GM21529 (cell line): ENCODE measurements around the gene PPP1R15A.
"Not testable (repeated sequence)": the region's sequence is repeated elsewhere in the genome, so short reads cannot be mapped to it uniquely, and the experiment has no call there.

Experiments used
- ATAC-seq: cut with Tn5 transposase; IDR thresholded peaks from one replicate; pipeline ENCODE4 v1.9.1; 2021; ENCODE audit not compliant: unreplicated experiment

PPP1R15A gene

DNA sequence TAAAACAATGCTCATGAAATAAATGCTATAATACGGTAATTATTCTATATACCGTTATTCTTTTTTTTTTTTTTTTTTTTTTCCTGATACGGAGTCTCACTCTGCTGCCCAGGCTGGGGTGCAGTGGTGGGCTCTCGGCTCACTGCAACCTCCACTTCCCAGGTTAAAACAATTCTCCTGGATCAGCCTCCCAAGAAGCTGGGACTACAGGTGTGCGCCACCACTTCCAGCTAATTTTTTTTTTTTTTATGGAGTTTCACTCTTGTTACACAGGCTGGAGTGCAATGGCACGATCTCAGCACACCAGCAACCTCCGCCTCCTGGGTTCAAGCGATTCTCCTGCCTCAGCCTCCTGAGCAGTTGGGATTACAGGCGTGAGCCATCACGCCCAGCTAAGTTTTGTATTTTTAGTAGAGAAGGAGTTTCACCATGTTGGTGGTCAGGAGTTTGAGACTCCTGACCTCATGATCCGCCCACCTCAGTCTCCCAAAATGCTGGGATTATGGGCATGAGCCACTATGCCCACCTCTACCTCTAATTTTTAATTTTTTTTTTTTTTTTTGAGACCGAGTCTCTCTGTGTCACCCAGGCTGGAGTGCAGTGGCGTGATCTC, 6.9 kb downstream of the PPP1R15A start:
- no peak for ATAC-seq

DNA sequence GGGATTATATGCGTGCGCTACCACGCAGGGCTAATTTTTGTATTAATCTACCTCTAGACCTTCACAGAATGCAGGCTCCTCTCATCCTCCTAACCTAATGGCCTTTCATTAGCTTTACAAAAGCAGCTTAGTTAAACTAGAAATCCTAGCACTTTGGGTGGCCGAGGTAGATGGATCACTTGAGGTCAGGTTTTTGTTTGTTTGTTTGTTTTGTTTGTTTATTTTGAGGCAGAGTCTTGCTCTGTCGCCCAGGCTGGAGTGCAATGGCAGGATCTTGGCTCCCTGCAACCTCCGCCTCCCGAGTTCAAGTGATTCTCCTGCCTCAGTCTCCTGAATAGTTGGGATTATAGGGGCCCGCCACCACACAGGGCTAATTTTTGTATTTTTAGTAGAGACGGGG, 7.5 kb downstream of the PPP1R15A start:
- not testable (repeated sequence) for ATAC-seq

DNA sequence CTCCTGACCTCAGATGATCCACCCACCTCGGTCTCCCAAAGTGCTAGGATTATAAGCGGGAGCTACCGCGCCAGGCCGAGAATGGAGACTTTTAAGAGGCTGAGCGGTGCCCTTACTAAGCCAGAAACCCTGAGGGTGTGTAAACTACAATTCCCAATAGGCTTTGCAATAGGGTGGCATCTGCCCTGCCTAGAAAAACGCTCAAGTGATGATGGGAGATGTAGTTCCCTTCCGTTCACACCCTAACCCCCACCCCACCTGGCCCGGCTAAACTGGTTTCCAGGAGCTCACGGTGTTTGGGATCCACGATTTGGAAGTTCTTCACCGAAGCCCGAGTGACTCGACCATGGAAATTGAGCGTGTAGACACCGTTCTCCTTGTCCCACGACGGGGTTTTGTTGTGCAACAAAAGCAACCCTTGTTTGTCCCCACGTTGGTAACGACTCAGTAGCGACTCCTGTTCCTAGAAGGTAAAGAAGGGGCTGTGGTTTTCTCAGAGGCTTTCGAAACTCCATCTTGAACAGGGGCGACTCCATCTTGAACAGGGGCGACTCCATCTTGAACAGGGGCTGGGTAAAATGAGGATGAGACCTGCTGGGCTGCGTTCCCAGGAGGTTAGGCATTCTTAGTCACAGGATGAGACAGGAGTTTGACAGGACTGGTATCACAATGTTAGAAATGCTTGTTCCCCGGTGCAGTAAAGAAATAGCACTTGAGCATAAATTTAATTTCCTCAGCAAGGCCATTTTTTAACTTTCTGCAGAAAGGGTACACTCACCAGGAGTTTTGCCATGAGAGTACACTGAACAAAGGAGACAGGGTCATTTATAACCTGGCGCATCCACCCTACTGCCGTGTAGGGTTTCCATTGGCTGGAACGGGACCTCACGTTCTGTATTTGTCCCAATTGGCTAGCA, 9.8 kb downstream of the PPP1R15A start:
- ATAC-seq = no peak

DNA sequence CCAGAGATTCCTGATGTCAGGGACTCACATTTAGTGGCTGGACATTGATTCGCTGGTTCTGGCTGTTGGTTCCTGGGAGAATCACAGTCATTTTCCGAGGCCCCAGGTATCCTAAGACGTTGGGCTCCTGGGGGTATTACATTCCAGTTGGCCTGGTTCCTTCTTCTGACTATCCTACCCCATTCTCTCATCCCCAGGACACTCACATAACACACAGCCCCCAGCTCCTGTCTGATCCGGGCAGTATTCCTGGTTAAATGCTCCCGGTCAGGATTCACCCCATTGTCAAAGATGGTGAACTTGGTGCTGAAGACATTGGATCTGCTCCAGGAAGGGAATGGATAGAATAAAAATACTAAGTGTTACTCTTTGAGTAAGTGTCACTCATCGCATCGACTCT, 11.5 kb downstream of the PPP1R15A start:
- no peak for ATAC-seq

DNA sequence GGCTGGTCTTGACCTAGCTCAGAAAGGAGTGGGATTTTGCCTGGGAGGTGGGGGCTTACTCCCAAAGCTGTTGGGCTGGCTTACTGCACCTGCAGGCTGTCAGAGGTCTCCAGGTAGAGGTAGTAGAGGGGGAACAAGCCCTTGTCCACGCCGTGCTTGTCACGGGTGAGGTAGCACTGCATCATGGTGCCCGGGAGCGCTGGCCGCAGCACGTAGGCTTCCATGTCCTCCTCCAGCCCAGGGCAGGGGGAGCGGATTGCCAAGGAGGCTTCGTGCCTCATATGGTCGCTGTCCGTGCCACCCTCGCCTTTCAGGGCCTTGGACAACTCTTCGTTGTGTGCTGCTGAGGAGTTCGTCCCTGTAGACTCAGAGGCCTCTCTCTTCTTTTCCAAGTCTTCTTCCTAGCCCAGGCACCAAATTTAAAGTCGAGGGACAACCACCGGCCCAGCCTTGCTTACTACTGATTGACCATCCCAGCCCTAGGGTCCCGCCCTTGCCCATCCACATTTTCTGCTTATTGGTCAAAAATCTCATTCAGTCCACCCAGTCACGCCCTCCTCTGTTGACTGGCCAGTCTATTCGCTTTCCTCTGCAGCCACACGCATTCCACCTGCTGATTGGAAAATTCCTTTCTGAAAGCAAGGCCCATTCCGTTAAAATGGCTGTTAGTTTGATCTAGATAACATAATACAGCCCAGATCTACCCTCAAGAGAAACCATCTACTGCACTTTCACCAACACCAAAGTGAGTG, 15.8 kb downstream of the PPP1R15A start:
- no peak for ATAC-seq

DNA sequence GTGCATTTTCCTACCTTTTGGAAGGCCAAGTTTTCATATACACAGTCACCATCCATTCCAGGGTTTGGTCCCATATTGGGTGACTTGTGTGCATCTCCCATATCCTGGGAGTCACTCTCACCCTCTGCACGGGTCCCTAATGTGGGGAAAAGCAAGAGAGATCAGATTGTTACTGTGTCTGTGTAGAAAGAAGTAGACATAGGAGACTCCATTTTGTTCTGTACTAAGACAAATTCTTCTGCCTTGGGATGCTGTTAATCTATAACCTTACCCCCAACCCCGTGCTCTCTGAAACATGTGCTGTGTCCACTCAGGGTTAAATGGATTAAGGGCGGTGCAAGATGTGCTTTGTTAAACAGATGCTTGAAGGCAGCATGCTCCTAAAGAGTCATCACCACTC, 17.3 kb downstream of the PPP1R15A start:
- not testable (repeated sequence) for ATAC-seq

DNA sequence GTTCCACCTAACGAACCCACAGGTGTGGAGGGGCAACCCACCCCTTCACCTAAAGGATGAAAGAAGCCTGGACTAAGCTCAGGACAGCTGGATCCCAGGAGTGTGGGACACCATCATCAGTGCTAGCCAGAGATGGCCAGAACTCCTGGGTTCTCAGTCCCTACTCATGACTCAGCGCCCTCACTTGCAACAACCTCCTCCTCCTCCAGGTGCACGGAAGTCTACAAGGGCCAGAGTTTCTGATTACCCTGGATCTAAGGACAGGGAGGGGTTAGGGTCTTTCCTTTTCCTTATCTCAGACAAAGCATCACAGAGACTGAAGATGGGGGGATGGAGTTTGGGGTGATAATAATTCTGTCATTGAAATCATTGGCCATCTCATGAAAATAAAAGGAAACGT, 18.3 kb downstream of the PPP1R15A start:
- ATAC-seq = no peak

DNA sequence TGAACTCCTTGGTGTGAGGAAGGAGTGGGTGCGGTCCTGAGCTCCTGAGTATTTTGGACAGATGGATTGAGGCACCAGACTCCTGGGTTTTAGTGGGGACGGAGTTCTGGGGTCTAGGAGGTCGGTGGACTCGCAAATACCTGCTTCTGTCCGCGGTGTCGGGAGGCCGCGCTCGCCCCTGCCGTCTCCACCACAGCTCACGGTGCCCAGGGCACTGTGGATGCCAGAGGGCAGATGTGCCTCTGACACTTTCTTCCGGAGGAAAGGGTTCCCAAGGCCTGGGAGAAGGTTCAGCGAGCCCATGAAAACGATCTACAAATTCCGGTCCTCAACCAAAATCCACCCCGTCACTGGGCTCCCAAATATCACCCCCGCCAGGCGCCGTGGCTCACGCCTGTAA, 23.0 kb downstream of the PPP1R15A start:
- ATAC-seq = no peak

DNA sequence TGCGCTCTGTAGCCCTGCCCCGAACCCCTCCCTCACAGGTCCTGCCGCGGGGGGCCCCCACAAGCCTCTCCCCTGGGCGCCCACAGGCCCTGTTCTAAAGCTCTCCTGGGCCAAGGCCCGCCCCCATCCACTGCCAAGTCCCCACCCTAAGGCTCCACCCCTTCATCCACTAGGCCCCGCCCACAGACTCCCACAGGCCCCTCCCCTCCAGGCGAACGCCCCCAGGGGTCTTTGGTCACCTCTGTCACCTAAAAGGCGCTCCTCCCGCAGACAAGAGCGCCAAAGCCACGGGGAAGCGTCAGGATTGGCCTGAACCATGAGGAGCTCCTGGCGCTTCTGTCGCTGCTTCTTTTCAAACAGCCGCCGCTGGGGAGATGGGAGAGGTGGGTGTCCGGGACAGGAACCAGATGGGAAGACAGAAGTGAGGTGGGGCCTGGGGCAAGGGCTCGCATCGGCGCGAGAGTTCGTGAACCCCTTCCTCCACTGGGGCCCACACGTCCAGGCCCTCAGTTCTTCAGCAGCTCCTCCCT, 24.0 kb downstream of the PPP1R15A start:
- ATAC-seq = no peak

DNA sequence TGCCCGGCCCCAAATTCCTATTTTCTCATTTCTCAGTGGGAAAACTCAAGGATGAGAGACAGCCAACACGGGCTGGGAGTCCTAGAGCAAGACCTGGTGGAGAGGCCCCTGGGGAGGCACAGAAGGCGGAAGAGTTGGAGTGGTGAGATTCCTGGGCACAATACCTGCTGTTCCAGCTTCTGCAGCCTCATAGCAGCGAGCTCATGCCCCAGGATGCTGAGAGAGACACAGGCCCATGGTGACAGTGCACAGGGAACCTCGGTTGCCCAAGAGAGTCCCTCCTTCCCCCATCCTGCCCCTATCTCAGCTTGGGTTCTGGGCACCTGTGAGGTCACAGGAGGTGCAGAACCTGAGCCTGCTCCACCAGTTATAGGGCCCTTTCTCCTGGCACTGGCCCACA, 25.0 kb downstream of the PPP1R15A start:
- ATAC-seq = no peak

DNA sequence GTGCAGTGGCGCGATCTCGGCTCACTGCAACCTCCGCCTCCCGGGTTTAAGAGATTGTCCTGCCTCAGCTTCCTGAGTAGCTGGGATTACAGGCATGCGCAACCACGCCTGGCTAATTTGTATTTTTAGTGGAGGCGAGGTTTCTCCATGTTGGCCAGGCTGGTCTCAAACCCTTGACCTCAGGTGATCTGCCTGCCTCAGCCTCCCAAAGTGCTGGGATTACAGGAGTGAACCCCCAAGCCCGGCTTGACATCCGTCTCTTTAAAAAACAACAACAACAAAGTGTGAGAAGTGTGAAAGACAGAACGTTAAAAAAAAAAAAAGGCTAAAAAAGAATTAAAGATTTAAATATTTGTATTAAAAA, 27.1 kb downstream of the PPP1R15A start:
- ATAC-seq = not testable (repeated sequence)

DNA sequence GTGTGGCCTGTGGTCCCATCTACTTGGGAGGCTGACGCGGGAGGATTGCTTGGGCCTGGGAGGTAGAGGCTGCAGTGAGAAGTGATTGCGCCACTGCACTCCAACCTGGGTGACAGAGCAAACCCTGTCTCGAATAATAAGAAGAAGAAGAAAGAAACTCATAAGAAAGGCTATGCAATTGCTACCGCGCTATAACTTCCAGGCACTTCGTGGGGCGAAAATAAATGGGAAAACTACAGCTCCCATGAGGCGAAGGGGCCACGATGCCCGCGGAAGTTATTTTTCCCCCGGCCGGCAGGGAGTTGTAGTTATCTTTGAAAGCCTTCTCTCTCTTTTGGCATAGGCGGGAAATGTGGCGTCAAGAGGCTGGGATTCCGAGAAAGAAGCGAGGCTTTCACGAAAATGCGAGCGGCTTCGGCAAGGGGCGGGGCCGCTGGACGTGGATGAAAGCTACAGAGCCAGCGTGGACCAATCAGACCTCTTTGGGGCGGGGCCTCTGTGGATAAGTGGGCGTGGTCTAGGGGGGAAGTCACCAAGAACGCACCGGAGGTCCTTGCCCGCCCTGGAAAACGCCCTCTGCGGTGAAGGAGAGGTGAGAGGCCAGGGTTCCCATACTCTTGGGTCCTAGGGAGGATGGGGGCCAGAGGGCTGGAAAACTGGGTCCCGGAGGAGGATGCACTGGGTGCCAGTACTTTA, 27.7 kb downstream of the PPP1R15A start, which contains the start of gene NUCB1:
NUCB1 (plus strand) TSS at position 532 of the 696 bp plus-strand sequence. CDS start 485 bp downstream, outside the sequence.
- ATAC-seq = peak; percentile 86

DNA sequence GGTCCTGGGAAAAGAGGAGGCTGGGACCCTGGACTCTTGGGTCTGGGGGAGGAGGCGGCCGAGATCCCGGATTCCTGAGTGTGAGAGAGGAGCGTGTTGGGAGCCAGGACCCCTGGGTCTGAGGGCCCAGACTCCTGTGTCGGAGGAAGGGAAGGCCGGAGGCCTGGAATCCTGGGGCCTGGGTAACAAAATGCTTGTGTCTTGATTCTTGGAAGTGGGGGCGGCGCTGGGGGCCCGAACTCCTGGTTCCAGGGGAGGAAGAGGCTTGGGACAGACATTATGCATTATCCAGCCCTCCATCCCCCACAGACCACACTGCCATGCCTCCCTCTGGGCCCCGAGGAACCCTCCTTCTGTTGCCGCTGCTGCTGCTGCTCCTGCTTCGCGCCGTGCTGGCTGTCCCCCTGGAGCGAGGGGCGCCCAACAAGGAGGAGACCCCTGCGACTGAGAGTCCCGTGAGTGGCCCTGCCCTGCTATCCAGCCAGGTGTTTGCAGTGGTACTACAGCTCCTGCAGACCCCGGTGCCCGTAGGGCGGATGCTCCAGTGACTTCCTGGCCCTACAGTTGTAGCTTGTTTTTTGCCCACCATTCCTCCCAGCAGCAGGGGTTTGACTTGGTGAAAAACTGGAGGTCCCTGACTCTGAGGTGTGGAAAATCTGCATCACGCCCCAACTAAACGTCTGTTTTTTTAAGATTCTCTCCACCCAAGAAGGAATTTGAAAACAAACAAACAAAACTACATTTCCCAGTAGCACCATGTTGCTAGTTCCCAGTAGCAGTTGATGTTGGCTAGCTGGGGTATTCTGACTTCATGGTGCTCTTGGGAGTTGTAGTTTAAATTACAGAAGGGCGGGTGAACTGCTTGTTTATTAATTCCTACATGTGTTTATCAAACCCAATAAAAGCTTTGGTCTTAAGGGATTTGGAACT, 28.5 kb downstream of the PPP1R15A start:
- ATAC-seq = no peak

DNA sequence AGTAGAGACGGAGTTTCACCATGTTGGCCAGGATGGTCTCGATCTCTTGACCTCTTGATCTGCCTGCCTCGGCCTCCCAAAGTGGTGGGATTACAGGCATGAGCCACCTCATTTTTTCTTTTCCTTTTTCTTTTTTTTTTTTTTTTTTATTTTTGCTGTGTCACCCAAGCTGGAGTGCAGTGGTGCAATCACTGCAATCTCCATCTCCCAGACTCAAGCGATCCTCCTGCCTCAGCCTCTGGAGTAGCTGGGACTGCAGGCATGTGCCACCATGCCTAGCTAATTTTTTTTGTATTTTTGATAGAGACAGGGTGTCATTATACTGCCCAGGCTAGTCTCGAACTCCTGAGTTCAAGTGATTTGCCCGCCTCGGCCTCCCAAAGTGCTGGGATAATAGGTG, 30.1 kb downstream of the PPP1R15A start:
- ATAC-seq = not testable (repeated sequence)

DNA sequence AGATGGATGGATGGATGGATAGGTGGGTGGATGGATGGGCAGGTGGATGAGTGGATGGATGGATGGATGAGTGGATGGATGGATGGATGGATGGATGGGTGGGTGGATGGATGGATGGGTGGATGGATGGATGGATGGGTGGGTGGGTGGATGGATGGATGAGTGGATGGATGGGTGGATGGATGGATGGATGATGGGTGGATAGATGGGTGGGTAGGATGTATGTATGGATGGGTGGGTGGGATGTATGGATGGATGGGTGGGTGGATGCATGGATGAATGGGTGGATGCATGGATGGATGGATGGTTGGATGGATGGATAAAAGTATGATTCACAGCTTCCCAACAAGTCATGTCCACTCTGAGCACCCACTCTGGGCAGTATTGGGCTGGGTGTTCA, 31.6 kb downstream of the PPP1R15A start:
- not testable (repeated sequence) for ATAC-seq

DNA sequence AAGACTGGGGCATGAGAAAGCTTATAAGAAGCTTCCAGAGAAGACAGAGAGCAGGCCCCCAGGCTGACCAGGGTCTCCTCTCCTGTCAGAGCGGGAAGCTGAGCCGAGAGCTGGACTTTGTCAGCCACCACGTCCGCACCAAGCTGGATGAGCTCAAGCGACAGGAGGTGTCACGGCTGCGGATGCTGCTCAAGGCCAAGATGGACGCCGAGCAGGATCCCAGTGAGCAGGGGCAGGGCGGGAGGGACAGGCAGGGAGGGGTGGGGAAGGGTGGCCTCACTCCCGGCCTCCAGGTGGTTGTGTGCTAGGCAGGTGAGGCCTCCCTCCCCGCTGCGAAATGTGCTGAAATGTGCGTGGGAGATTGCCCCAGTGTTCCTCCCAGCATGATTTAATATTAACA, 33.4 kb downstream of the PPP1R15A start:
- ATAC-seq = no peak

DNA sequence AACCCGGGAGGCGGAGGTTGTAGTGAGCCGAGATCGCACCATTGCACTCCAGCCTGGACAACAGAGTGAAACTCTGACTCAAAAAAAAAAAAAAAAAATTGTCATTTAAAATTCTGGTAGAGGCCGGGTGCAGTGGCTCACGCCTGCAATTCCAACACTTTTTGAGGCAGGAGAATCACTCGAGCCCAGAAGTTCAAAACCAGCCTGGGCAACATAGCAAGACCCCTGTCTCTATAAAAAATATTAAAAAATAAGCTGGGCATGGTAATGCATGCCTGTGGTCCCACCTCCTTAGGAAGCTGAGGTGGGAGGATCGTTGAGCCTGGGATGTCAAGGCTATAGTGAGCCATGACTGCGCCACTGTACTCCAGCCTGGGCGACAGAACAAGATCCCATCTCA, 34.1 kb downstream of the PPP1R15A start:
- ATAC-seq = no peak

DNA sequence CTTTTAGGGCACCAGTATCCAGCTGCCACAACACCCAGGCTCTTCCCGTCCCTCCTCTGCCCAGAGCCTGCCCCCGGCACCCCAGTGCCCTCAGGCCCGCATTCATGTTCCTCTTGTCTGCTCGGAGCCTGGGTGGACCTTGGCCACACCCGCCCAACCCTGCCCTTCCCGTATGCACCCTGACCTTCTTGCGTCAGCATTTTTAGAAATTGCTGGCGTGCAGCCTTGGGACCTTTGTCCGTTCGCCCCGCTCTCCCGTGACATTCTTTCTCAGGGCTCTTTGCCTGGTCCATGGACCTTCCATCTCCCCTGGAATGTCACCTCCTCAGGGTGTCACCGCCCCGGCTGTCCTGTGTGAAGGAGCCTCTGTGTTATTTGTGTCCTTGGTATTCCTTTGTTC, 35.5 kb downstream of the PPP1R15A start:
- ATAC-seq = no peak

DNA sequence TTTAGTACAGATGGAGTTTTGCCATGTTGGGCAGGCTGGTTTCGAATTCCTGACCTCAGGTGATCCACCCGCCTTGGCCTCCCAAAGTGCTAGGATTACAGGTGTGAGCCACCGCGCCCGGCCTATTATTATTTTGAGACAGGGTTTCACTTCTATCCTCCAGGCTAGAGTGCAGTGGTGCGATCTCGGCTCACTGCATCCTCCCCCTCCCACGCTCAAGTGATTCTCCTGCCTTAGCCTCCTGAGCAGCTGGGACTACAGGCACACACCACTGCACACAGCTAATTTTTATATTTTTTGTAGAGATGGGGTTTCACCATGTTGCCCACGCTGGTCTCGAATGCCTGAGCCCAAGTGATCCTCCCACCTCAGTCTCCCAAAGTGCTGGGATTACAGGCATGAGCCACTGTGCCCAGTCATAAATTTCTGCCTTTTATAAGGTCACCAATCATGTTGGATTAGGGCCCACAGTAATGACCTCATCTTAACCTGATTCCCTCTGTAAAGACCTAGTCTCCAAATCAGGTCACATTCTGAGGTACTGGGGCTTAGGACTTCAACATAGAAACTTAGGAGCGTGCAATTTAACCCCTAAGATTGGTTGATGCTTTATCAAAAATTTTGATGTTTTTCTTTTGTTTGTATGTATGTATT, 37.3 kb downstream of the PPP1R15A start:
- not testable (repeated sequence) for ATAC-seq
